ENCODE data around the gene MYH11. TPM values are rescaled to one million over a fixed set of nuclear protein-coding genes. Genes with fewer than 3 reads are reported as not detected.
A peak's percentile ranks its signal among the peaks of the same experiment; 100 is the strongest.

MYH11 gene
- total RNA-seq, 1 donor from 2014 or later, result 694 TPM

DNA sequence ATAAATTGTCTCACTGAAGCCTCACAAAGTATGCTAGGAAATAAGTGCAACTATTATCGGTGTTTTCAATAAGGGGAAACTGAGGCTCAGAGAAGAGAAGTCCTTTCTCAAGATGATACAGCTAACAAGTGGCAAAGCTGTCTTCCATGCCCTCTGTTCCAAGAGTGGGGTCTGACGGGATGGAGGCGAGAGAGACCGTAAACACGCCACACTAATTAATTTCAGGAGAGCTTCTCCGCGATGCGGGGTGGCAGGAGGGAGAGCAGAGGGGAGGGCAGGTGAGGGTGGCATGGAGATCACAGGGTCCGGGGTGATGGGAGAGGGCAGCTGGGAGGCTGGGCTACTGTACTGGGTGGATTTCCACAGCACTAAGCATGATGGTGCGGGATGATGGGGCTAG lies 80.3 kb downstream of the MYH11 start:
- intact Hi-C loops (cut with DNase I), result loop anchor here (5.0 kb wide), 1 partner anchor 46 kb away; no protein-coding TSS in a partner anchor
- H3K27ac ChIP-seq, result peak overlapping the region; percentile 6 to 38

DNA sequence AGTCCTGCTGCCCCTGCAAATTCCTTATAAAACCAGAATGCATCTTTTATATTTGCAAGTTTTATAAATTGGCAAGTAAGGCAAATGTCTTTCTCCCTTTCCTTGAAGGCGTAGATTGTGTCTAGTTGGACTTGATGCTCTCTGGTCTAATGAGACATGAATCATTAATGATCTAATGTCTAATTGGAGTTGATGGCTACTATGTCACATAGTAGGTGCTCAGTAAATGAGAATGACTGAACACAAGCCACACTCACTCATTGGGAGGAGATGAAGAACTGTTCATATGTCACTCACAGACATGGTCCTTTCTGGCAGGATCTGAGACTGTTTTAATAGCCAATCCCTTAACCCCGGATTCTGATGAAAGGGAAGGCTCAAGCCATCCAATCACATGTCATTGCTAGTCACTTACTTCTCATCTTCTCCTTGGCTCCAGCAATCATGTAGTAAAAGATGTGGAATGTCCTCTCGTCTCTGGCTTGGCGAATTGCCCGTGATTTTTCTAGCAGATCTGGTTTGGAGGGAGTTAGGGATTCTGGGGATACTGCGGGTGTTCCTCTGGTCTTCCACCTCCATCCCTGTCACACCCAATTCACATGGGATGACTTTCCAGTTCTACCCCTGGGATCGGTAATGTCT lies 81.0 kb downstream of the MYH11 start:
- intact Hi-C loops (cut with DNase I), result loop anchor here (5.0 kb wide), 1 partner anchor 47 kb away; no protein-coding TSS in a partner anchor
- H3K27ac ChIP-seq, result peak overlapping the region; percentile 18 to 44
- peaks cover 70 to 87% of the 10 kb centered on the region in 2 donors for H3K36me3 ChIP-seq
- H3K27me3 ChIP-seq, result no peaks in the 10 kb centered on the region
- peaks cover 17 to 47% of the 10 kb centered on the region in 2 donors for H3K4me1 ChIP-seq
- H3K9me3 ChIP-seq, result no peaks in the 10 kb centered on the region
- TF ChIP-seq, protein P1, sequence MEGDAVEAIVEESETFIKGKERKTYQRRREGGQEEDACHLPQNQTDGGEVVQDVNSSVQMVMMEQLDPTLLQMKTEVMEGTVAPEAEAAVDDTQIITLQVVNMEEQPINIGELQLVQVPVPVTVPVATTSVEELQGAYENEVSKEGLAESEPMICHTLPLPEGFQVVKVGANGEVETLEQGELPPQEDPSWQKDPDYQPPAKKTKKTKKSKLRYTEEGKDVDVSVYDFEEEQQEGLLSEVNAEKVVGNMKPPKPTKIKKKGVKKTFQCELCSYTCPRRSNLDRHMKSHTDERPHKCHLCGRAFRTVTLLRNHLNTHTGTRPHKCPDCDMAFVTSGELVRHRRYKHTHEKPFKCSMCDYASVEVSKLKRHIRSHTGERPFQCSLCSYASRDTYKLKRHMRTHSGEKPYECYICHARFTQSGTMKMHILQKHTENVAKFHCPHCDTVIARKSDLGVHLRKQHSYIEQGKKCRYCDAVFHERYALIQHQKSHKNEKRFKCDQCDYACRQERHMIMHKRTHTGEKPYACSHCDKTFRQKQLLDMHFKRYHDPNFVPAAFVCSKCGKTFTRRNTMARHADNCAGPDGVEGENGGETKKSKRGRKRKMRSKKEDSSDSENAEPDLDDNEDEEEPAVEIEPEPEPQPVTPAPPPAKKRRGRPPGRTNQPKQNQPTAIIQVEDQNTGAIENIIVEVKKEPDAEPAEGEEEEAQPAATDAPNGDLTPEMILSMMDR (IDR thresholded peaks at IDR 0.05), result no peak
- no peak overlapping the region for H3K4me3 ChIP-seq
- no peak for DNase-seq (ENCODE audit: low spot score in 2 of 2)

More for the DNA sequence above, 80.3 kb downstream of the MYH11 start:
- peaks cover 9 to 39% of the 10 kb centered on the region in 2 donors for H3K4me1 ChIP-seq
- no peaks in the 10 kb centered on the region for H3K9me3 ChIP-seq
- TF ChIP-seq, protein P1 (IDR thresholded peaks at IDR 0.05), result no peak
- DNase-seq (ENCODE audit: low spot score in 2 of 2), result no peak
- peaks cover 70 to 87% of the 10 kb centered on the region in 2 donors for H3K36me3 ChIP-seq
- H3K4me3 ChIP-seq, result no peak overlapping the region
- no peaks in the 10 kb centered on the region for H3K27me3 ChIP-seq

DNA sequence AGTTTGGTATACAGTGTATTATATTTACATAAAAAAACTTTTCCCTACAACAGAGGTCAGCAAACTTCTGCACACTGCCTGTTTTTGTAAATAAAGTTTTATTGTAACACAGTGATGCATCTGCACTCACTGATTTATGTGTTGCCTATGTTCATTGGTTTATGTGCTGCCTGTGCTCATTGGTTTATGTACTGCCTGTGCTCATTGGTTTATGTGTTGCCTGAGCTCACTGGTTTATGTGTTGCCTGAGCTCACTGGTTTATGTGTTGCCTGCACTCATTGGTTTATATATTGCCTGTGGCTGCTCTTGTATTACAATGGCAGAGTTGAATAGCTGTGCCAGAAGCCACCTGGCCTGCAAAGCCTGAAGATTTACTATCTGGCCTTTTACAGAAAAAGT lies 81.6 kb downstream of the MYH11 start:
- no peak for DNase-seq (ENCODE audit: low spot score in 2 of 2)
- peaks cover 67 to 86% of the 10 kb centered on the region in 2 donors for H3K36me3 ChIP-seq
- intact Hi-C loops (cut with DNase I), result loop anchor here (5.0 kb wide), 1 partner anchor 47 kb away; no protein-coding TSS in a partner anchor
- H3K27ac ChIP-seq, result peak overlapping the region in 1 of 2 donors; percentile 65
- no peaks in the 10 kb centered on the region for H3K9me3 ChIP-seq
- TF ChIP-seq, protein P1 (IDR thresholded peaks at IDR 0.05), result no peak
- peaks cover 18 to 53% of the 10 kb centered on the region in 2 donors for H3K4me1 ChIP-seq
- no peaks in the 10 kb centered on the region for H3K27me3 ChIP-seq
- H3K4me3 ChIP-seq, result no peak overlapping the region

DNA sequence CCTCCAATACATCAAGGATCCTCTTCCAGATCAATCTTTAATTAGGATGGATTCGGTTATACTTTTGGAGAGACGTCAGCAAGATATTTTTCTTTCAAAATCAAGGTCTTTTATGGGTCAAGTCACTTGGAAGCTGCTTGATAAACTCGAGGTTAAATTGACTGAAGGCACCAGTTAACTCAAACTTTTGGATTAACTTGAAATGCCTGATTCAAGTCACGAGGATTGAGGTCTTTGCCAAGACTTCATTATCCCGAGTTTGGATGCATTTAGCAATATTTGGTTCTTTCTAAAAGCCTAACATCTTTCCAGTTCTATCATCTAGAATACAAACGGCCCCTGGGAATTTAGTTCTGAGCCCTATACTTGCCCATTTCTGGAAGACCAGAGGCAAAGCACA lies 82.9 kb downstream of the MYH11 start:
- Histone ChIP-seq H3K4me3 (no peak overlapping the region), H3K36me3 (peaks cover 58 to 84% of the 10 kb centered on the region in 2 donors), H3K27ac (peak overlapping the region; percentile 65 to 72), H3K9me3 (no peaks in the 10 kb centered on the region), H3K4me1 (peaks cover 18 to 61% of the 10 kb centered on the region in 2 donors), H3K27me3 (no peaks in the 10 kb centered on the region)
- DNase-seq (ENCODE audit: low spot score in 2 of 2), result no peak
- TF ChIP-seq, protein P1 (IDR thresholded peaks at IDR 0.05), result no peak
- intact Hi-C loops (cut with DNase I), result no loop called here

DNA sequence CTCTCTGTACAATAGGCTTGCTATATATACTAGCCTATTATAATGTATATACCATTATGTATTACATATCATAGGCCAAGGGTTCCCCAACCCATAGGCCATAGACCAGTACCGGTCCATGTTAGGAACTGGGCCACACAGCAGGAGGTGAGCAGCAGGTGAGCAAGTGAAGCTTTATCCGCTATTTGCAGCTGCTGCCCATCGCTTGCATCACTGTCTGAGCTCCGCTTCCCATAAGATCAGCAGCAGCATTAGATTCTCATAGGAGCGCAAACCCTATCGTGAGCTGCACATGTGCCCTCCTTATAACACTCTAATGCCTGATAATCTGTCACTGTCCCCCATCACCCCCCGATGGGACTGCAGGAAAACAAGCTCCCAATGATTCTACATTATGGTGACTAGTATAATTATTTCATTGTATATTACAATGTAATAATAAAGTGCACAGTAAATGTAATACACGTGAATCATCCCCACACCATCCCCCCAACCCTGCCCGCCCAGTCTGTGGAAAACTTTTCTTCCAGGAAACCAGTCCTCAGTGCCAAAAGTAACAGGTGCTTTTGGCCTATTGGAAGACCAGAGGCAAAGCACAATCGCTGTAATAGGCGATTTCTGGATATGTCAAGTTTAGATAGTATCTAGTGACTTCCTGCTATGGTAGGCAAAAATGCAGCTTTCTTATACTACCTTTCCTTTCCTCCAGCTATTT lies 84.1 kb downstream of the MYH11 start:
- H3K27me3 ChIP-seq, result no peaks in the 10 kb centered on the region
- H3K4me1 ChIP-seq, result peaks cover 18 to 61% of the 10 kb centered on the region in 2 donors
- H3K9me3 ChIP-seq, result no peaks in the 10 kb centered on the region
- intact Hi-C loops (cut with DNase I), result no loop called here
- H3K36me3 ChIP-seq, result peaks cover 58 to 81% of the 10 kb centered on the region in 2 donors
- peak in 1 of 2 donors; percentile 78 for DNase-seq (ENCODE audit: low spot score in 2 of 2)
- TF ChIP-seq, protein P1 (IDR thresholded peaks at IDR 0.05), result no peak
- H3K4me3 ChIP-seq, result no peak overlapping the region
- H3K27ac ChIP-seq, result peak overlapping the region; percentile 72 to 83
